ENCODE data around the gene C2orf80. TPM values are rescaled to one million over a fixed set of nuclear protein-coding genes. Genes with fewer than 3 reads are reported as not detected.

The C2orf80 gene
- polyA plus RNA-seq, 1 donor from 2014 or later, result 71.5 TPM

- TF ChIP-seq MXI1 (conservative IDR thresholded peaks at IDR 0.05; ENCODE audit: poor library complexity, severe bottlenecking), result no peak
- TF ChIP-seq EP300 (conservative IDR thresholded peaks at IDR 0.05; ENCODE audit: poor library complexity, severe bottlenecking), result no peak
- TF ChIP-seq CTCF (IDR thresholded peaks at IDR 0.05; ENCODE audit: poor library complexity, severe bottlenecking), result no peak
- no peak for TF ChIP-seq SMC3 (conservative IDR thresholded peaks at IDR 0.05; ENCODE audit: poor library complexity)
- H2AFZ ChIP-seq (ENCODE audit: low read depth, low read length), result no peak overlapping the region
- H3K27ac ChIP-seq (ENCODE audit: low read length), result no peak overlapping the region
- H3K4me2 ChIP-seq (ENCODE audit: low read length), result no peak overlapping the region
- H3K4me3 ChIP-seq (ENCODE audit: low read length), result no peak overlapping the region
- no peaks in the 10 kb centered on the region for H3K27me3 ChIP-seq (ENCODE audit: insufficient read depth, low read depth, low read length)
- no peaks in the 10 kb centered on the region for H4K20me1 ChIP-seq (ENCODE audit: insufficient read depth)
- no peaks in the 10 kb centered on the region for H3K36me3 ChIP-seq (ENCODE audit: insufficient read depth, low read length)
- no peaks in the 10 kb centered on the region for H3K79me2 ChIP-seq (replicated peaks; ENCODE audit: insufficient read depth, low read length)
- no peaks in the 10 kb centered on the region for H3K9me3 ChIP-seq (ENCODE audit: low read length)
- no peak overlapping the region for H3K9ac ChIP-seq (ENCODE audit: low read length)
- no peaks in the 10 kb centered on the region for H3K9me2 ChIP-seq (ENCODE audit: insufficient read depth, low read length)
- no peaks in the 10 kb centered on the region for H3F3A ChIP-seq (ENCODE audit: insufficient read depth, low read length, poor library complexity, severe bottlenecking)
Measured at GRCh38 chr2:208153156-208153555, 36.7 kb downstream of the C2orf80 start.

DNA sequence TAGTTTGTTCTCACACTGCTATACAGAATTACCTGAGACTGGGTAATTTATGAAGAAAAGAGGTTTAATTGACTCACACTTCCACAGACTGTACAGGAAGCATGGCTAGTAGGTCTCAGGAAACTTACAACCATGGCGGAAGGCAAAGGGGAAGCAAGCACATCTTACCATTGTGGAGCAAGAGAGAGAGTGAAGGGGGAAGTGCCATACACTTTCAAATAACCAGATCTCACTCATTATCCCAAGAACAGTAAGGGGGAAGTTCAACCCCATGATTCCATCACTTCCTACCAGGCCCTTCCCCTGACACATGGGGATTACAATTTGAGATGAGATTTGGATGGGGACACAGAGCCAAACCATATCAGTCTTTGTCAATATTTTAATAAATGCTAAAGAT is 38.9 kb downstream of the C2orf80 start:
- Histone ChIP-seq H4K20me1 (ENCODE audit: insufficient read depth) (no peaks in the 10 kb centered on the region), H3K9ac (ENCODE audit: low read length) (no peak overlapping the region), H3K4me3 (ENCODE audit: low read length) (no peak overlapping the region), H3K9me3 (ENCODE audit: low read length) (no peaks in the 10 kb centered on the region), H3K36me3 (ENCODE audit: insufficient read depth, low read length) (no peaks in the 10 kb centered on the region), H2AFZ (ENCODE audit: low read depth, low read length) (no peak overlapping the region), H3K27me3 (ENCODE audit: insufficient read depth, low read depth, low read length) (no peaks in the 10 kb centered on the region), H3K4me2 (ENCODE audit: low read length) (no peak overlapping the region), H3F3A (ENCODE audit: insufficient read depth, low read length, poor library complexity, severe bottlenecking) (no peaks in the 10 kb centered on the region), H3K27ac (ENCODE audit: low read length) (no peak overlapping the region), H3K79me2 (replicated peaks; ENCODE audit: insufficient read depth, low read length) (no peaks in the 10 kb centered on the region), H3K9me2 (ENCODE audit: insufficient read depth, low read length) (no peaks in the 10 kb centered on the region)
- no peak for TF ChIP-seq EZH2 (IDR thresholded peaks at IDR 0.05; ENCODE audit: borderline replicate concordance, insufficient read depth, low read length, poor library complexity, severe bottlenecking)
- TF ChIP-seq EP300 (conservative IDR thresholded peaks at IDR 0.05; ENCODE audit: poor library complexity, severe bottlenecking), result no peak
- no peak for TF ChIP-seq MXI1 (conservative IDR thresholded peaks at IDR 0.05; ENCODE audit: poor library complexity, severe bottlenecking)
- TF ChIP-seq CTCF (IDR thresholded peaks at IDR 0.05; ENCODE audit: poor library complexity, severe bottlenecking), result no peak
- TF ChIP-seq POLR2AphosphoS5 (IDR thresholded peaks at IDR 0.05), result no peak
- TF ChIP-seq SMC3 (conservative IDR thresholded peaks at IDR 0.05; ENCODE audit: poor library complexity), result no peak
- TF ChIP-seq, protein P1, sequence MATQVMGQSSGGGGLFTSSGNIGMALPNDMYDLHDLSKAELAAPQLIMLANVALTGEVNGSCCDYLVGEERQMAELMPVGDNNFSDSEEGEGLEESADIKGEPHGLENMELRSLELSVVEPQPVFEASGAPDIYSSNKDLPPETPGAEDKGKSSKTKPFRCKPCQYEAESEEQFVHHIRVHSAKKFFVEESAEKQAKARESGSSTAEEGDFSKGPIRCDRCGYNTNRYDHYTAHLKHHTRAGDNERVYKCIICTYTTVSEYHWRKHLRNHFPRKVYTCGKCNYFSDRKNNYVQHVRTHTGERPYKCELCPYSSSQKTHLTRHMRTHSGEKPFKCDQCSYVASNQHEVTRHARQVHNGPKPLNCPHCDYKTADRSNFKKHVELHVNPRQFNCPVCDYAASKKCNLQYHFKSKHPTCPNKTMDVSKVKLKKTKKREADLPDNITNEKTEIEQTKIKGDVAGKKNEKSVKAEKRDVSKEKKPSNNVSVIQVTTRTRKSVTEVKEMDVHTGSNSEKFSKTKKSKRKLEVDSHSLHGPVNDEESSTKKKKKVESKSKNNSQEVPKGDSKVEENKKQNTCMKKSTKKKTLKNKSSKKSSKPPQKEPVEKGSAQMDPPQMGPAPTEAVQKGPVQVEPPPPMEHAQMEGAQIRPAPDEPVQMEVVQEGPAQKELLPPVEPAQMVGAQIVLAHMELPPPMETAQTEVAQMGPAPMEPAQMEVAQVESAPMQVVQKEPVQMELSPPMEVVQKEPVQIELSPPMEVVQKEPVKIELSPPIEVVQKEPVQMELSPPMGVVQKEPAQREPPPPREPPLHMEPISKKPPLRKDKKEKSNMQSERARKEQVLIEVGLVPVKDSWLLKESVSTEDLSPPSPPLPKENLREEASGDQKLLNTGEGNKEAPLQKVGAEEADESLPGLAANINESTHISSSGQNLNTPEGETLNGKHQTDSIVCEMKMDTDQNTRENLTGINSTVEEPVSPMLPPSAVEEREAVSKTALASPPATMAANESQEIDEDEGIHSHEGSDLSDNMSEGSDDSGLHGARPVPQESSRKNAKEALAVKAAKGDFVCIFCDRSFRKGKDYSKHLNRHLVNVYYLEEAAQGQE (IDR thresholded peaks at IDR 0.05; ENCODE audit: borderline replicate concordance), result no peak
- no peak for TF ChIP-seq RAD21 (conservative IDR thresholded peaks at IDR 0.05)
- no peak for TF ChIP-seq TAF1 (IDR thresholded peaks at IDR 0.05; ENCODE audit: low read depth)

Measured in neural cell (in vitro differentiated cells).